ACC112 (cell line): Measurements from ENCODE around the gene PLCB4.

ENCODE experiments used
- H2AFZ ChIP-seq: fragments of 200-600 bp; sonication (generic); one replicate; pipeline ENCODE4 v1.6.0; 2017; ENCODE audit warnings: antibody characterized with exemption, low read length; ENCODE audit not compliant: unreplicated experiment
- H3K27ac ChIP-seq: fragments of 200-600 bp; sonication (generic); 2 replicates; pipeline ENCODE4 v1.5.1; 2014; ENCODE audit warnings: low read depth, mild to moderate bottlenecking, antibody characterized with exemption, low read length, moderate library complexity
- H3K27me3 ChIP-seq: fragments of 200-600 bp; sonication (generic); 2 replicates; pipeline ENCODE4 v1.6.1; 2014; ENCODE audit warnings: mild to moderate bottlenecking, antibody characterized with exemption, low read length, moderate library complexity, mixed read lengths; ENCODE audit not compliant: insufficient read depth
- H3K36me3 ChIP-seq: fragments of 200-600 bp; sonication (generic); 2 replicates; pipeline ENCODE4 v1.6.1; 2016; ENCODE audit warnings: mild to moderate bottlenecking, antibody characterized with exemption, low read length, moderate library complexity, mixed read lengths; ENCODE audit not compliant: insufficient read depth
- H3K4me1 ChIP-seq: fragments of 200-600 bp; sonication (generic); one replicate; pipeline ENCODE4 v1.6.1; 2016; ENCODE audit warnings: low read length, mixed read lengths; ENCODE audit not compliant: insufficient read depth, unreplicated experiment, control insufficient read depth
- H3K4me3 ChIP-seq: fragments of 200-600 bp; sonication (generic); 2 replicates; pipeline ENCODE4 v1.5.1; 2014; ENCODE audit warnings: mild to moderate bottlenecking, low read depth, low read length
- H3K79me2 ChIP-seq: fragments of 200-600 bp; sonication (generic); one replicate; pipeline ENCODE4 v1.6.0; 2016; ENCODE audit warnings: low read length; ENCODE audit not compliant: control insufficient read depth, unreplicated experiment, insufficient read depth

The PLCB4 gene

GRCh38 chr20:9498322-9498721 is 429.4 kb downstream of the PLCB4 start:
- H3K79me2 ChIP-seq = no peaks in the 10 kb centered on the region
- no peaks in the 10 kb centered on the region for H3K36me3 ChIP-seq
- H2AFZ ChIP-seq = no peak overlapping the region
- H3K4me3 ChIP-seq = no peak overlapping the region
- no peaks in the 10 kb centered on the region for H3K4me1 ChIP-seq
- peaks cover 64% of the 10 kb centered on the region for H3K27me3 ChIP-seq
- H3K27ac ChIP-seq = no peak overlapping the region

GRCh38 chr20:9499126-9499899 is 430.4 kb downstream of the PLCB4 start:
- no peak overlapping the region for H2AFZ ChIP-seq
- no peaks in the 10 kb centered on the region for H3K79me2 ChIP-seq
- H3K36me3 ChIP-seq = no peaks in the 10 kb centered on the region
- H3K27me3 ChIP-seq = peaks cover 63% of the 10 kb centered on the region
- H3K4me1 ChIP-seq = no peaks in the 10 kb centered on the region
- H3K27ac ChIP-seq = no peak overlapping the region
- H3K4me3 ChIP-seq = no peak overlapping the region

GRCh38 chr20:9500121-9500520 is 431.2 kb downstream of the PLCB4 start:
- Histone ChIP-seq H2AFZ (no peak overlapping the region), H3K79me2 (no peaks in the 10 kb centered on the region), H3K4me3 (no peak overlapping the region), H3K4me1 (no peaks in the 10 kb centered on the region), H3K27me3 (peaks cover 62% of the 10 kb centered on the region), H3K36me3 (no peaks in the 10 kb centered on the region), H3K27ac (no peak overlapping the region)

GRCh38 chr20:9501473-9501872 is 432.6 kb downstream of the PLCB4 start:
- no peak overlapping the region for H3K27ac ChIP-seq
- no peak overlapping the region for H2AFZ ChIP-seq
- peaks cover 66% of the 10 kb centered on the region for H3K27me3 ChIP-seq
- no peaks in the 10 kb centered on the region for H3K79me2 ChIP-seq
- no peaks in the 10 kb centered on the region for H3K36me3 ChIP-seq
- H3K4me3 ChIP-seq = no peak overlapping the region
- no peaks in the 10 kb centered on the region for H3K4me1 ChIP-seq

- no peak overlapping the region for H2AFZ ChIP-seq
- H3K79me2 ChIP-seq = no peaks in the 10 kb centered on the region
- no peak overlapping the region for H3K4me3 ChIP-seq
- H3K27me3 ChIP-seq = peaks cover 78% of the 10 kb centered on the region
- H3K27ac ChIP-seq = no peak overlapping the region
- no peaks in the 10 kb centered on the region for H3K4me1 ChIP-seq
- no peaks in the 10 kb centered on the region for H3K36me3 ChIP-seq
Observed at GRCh38 chr20:9503526-9504245, 434.8 kb downstream of the PLCB4 start.

- no peaks in the 10 kb centered on the region for H3K79me2 ChIP-seq
- H3K4me3 ChIP-seq = 0 out of 2 replicates have a peak overlapping the region, but pooled peaks have one; percentile 6
- H2AFZ ChIP-seq = no peak overlapping the region
- no peaks in the 10 kb centered on the region for H3K36me3 ChIP-seq
- H3K4me1 ChIP-seq = no peaks in the 10 kb centered on the region
- H3K27ac ChIP-seq = no peak overlapping the region
- H3K27me3 ChIP-seq = peaks cover 91% of the 10 kb centered on the region
Observed at GRCh38 chr20:9506280-9506821, 437.5 kb downstream of the PLCB4 start.

- Histone ChIP-seq H2AFZ (no peak overlapping the region), H3K4me1 (no peaks in the 10 kb centered on the region), H3K79me2 (no peaks in the 10 kb centered on the region), H3K36me3 (no peaks in the 10 kb centered on the region), H3K4me3 (0 out of 2 replicates have a peak overlapping the region, but pooled peaks have one; percentile 6), H3K27ac (no peak overlapping the region), H3K27me3 (peaks cover 91% of the 10 kb centered on the region)
Observed at GRCh38 chr20:9506964-9507369, 438.1 kb downstream of the PLCB4 start.

- H3K27ac ChIP-seq = no peak overlapping the region
- peaks cover 97% of the 10 kb centered on the region for H3K27me3 ChIP-seq
- H3K4me3 ChIP-seq = peak overlapping the region; percentile 41; the same call in 1 of the 2 replicates
- H3K36me3 ChIP-seq = no peaks in the 10 kb centered on the region
- H3K4me1 ChIP-seq = no peaks in the 10 kb centered on the region
- no peak overlapping the region for H2AFZ ChIP-seq
- no peaks in the 10 kb centered on the region for H3K79me2 ChIP-seq
Observed at GRCh38 chr20:9507544-9508239, 438.8 kb downstream of the PLCB4 start.

GRCh38 chr20:9508240-9508661 is 439.4 kb downstream of the PLCB4 start:
- H3K27ac ChIP-seq = no peak overlapping the region
- no peaks in the 10 kb centered on the region for H3K4me1 ChIP-seq
- H3K79me2 ChIP-seq = no peaks in the 10 kb centered on the region
- H3K4me3 ChIP-seq = peak overlapping the region; percentile 41; the same call in 1 of the 2 replicates
- peaks cover 97% of the 10 kb centered on the region for H3K27me3 ChIP-seq
- no peaks in the 10 kb centered on the region for H3K36me3 ChIP-seq
- no peak overlapping the region for H2AFZ ChIP-seq

GRCh38 chr20:9508696-9509178 is 439.9 kb downstream of the PLCB4 start:
- no peak overlapping the region for H3K4me3 ChIP-seq
- peaks cover 98% of the 10 kb centered on the region for H3K27me3 ChIP-seq
- H3K27ac ChIP-seq = no peak overlapping the region
- H2AFZ ChIP-seq = no peak overlapping the region
- H3K36me3 ChIP-seq = no peaks in the 10 kb centered on the region
- H3K4me1 ChIP-seq = no peaks in the 10 kb centered on the region
- no peaks in the 10 kb centered on the region for H3K79me2 ChIP-seq
